ENCODE results near the gene HM13.
A peak's percentile ranks its signal among the peaks of the same experiment; 100 is the strongest.
"Not testable (repeated sequence)": the region's sequence is repeated elsewhere in the genome, so short reads cannot be mapped to it uniquely, and the experiment has no call there.

HM13 gene

GRCh38 chr20:31590717-31591225 lies 76.5 kb downstream of the HM13 start:
- no peak for DNase-seq (ENCODE audit: low read depth)

- peak; percentile 89 for DNase-seq (ENCODE audit: low read depth)
Observed at GRCh38 chr20:31593221-31594001, 79.2 kb downstream of the HM13 start.

GRCh38 chr20:31594002-31594557 lies 79.8 kb downstream of the HM13 start:
- DNase-seq (ENCODE audit: low read depth) = no peak

GRCh38 chr20:31594558-31595379 lies 80.5 kb downstream of the HM13 start:
- no peak for DNase-seq (ENCODE audit: low read depth)

- DNase-seq (ENCODE audit: low read depth) = no peak
Observed at GRCh38 chr20:31595380-31595653, 81.1 kb downstream of the HM13 start.

- peak; percentile 81 for DNase-seq (ENCODE audit: low read depth)
Observed at GRCh38 chr20:31595654-31596411, 81.6 kb downstream of the HM13 start.

GRCh38 chr20:31596412-31596715 lies 82.1 kb downstream of the HM13 start:
- DNase-seq (ENCODE audit: low read depth) = not testable (repeated sequence)

- no peak for DNase-seq (ENCODE audit: low read depth)
Observed at GRCh38 chr20:31596831-31597480, 82.7 kb downstream of the HM13 start.

- DNase-seq (ENCODE audit: low read depth) = no peak
Observed at GRCh38 chr20:31597481-31597855, 83.2 kb downstream of the HM13 start.

GRCh38 chr20:31602431-31602778 lies 88.2 kb downstream of the HM13 start:
- DNase-seq (ENCODE audit: low read depth) = no peak

GRCh38 chr20:31602779-31603441 lies 88.7 kb downstream of the HM13 start:
- DNase-seq (ENCODE audit: low read depth) = no peak

GRCh38 chr20:31603822-31604566 lies 89.8 kb downstream of the HM13 start:
- DNase-seq (ENCODE audit: low read depth) = peak; percentile 80

- DNase-seq (ENCODE audit: low read depth) = no peak
Observed at GRCh38 chr20:31604567-31605030, 90.4 kb downstream of the HM13 start.

GRCh38 chr20:31605031-31605901 lies 91.0 kb downstream of the HM13 start, which contains the start of gene ID1:
TSS of gene ID1 (plus strand) at chr20:31605289. CDS start at chr20:31605388, 99 bp downstream.
- peak; percentile 84 for DNase-seq (ENCODE audit: low read depth)

GRCh38 chr20:31605902-31606803 lies 91.9 kb downstream of the HM13 start:
- no peak for DNase-seq (ENCODE audit: low read depth)

GRCh38 chr20:31606804-31607639 lies 92.8 kb downstream of the HM13 start:
- DNase-seq (ENCODE audit: low read depth) = no peak

- no peak for DNase-seq (ENCODE audit: low read depth)
Observed at GRCh38 chr20:31607640-31608250, 93.5 kb downstream of the HM13 start.
